GM19463 (cell line): ENCODE measurements around the gene DDX1.
"Not testable (repeated sequence)": the region's sequence is repeated elsewhere in the genome, so short reads cannot be mapped to it uniquely, and the experiment has no call there.

Source experiments
- ATAC-seq: cut with Tn5 transposase; IDR thresholded peaks from one replicate; pipeline ENCODE4 v1.9.1; 2021; ENCODE audit warnings: mild to moderate bottlenecking, moderate library complexity; ENCODE audit not compliant: unreplicated experiment

The DDX1 gene

DNA sequence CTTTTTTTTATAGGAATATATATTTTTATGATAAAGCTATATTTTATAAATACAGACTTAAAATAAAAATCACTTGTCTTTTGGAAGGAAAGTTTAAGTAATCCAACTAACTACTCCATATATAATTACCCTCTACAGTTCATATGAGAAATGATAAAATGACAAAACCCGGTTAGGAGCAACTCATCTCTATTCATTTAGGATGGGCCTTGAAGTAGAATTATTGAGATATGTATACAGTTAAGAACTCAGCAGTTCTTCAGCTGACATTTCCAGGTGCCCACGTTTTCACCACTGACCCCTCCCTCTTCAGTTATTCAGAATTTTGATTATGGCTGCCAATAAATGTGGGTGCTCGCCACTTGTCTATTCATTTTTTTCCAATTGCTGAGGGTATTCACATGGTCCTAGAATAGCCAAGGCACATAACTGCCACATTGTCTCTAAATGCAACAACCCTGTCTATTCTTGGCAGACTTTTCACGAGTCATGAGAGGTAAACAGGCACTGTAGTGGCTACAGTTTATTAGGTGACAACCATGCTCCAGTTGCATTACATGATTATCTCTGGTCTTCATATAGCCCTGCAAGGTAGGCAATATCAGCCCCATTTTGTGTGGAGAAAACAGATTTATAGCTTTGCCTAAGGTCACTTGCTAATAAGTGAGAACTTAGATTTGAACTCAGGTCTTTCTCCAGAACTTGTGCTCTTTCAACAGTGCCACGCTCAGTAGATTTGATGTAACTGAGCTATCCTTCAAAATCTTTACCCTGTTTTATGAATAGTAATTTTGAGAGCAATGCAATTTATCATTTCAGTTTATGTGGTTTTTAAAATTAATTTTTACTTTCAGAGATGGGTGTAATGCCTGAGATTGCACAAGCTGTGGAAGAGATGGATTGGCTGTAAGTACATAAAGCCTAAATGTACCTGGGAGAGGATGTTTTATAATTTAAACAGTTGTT is 2.9 kb downstream of the DDX1 start:
- ATAC-seq = no peak

DNA sequence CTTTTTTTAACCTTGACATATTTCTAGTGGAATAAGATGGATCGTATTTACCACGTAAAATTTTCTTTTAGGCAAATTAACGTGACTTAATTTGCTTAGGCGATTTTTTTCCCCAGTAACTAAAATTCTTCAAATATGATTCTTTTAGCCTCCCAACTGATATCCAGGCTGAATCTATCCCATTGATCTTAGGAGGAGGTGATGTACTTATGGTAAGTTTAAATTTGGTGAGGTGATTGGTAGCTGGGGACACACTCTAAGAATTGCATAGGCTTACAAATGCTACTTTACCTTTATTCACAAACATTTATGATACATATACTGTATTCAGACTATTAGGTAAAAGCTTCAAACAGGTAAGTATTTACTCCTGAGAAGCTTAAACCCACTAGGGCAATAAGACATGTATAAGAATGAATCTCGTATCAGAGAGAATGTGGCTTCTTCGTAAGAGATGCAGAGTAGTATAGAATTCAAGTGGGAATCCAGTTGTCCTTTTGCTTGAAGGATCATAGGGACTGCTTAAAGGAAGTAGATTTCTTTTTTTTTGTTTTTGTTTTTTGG is 3.8 kb downstream of the DDX1 start:
- no peak for ATAC-seq

DNA sequence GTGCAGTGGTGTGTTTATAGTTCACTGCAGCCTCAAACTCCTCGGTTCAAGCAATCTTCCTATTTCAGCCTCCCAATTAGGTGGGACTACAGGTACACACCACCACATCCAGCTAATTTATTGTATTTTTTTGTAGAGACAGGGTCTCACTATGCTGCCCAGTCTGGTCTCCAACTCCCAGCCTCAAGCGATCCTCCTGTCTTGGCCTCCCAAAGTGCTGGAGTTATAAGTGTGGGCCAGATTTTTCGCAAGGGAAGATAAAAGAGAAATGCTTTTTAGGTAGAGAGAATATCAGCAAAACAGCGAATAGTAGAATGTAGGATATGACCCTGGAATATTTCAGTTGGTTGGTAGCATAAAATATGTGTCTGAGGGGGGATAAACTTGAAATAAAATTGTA is 4.3 kb downstream of the DDX1 start:
- ATAC-seq = no peak

DNA sequence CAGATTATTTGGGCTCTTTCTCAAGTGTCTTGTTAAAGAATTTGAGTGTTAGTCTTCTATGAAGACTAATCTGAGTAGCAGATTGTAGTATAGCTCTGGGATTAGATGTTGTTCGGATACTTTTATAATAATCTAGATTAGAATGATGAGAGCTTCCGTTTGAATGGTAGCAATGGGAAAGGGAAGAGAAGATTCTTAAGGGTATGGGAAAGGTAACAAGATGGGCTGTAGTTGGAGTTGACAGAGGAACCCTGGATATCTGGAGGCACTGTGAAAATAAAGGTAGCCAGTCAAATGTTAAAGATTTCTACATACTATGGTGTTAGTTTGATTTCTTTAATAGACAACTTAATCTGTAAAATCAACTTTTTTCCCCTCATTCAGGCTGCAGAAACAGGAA is 4.7 kb downstream of the DDX1 start:
- no peak for ATAC-seq

DNA sequence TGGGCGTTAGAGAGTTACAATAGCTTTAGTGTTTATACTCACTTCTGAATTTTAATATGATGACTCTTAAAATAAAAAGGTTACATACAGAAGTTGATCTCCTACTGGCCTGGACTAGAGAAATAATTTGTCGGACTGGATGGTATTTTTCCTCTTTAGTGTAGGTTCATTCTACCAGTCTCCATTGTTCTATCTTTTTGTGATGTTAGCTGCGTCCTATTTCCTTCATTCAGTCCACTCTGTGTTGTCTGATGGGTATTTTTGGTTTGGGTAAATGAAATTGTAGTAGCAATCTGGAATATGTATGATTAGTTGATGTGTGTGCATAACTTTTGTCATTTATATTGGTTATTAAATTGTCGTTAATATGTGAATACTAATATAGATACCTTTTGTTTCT is 5.3 kb downstream of the DDX1 start:
- no peak for ATAC-seq

DNA sequence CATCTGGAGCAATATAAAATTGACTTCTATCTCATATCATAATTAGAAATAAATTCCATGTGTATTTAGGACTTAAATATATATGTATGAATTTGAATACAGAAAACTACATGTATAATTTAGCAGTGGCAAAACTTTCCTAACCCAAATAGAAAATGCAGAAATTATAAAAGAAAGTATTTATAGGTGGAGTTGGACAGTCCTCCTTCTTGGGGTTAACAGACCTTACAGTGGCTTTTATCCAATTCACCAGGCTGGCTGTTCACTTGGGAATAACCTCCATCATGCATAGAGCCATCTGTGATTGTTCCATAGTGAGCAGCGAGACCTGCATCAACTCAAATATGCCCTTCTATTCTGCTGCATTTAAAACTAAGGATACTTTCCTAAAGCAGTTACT is 8.3 kb downstream of the DDX1 start:
- no peak for ATAC-seq

DNA sequence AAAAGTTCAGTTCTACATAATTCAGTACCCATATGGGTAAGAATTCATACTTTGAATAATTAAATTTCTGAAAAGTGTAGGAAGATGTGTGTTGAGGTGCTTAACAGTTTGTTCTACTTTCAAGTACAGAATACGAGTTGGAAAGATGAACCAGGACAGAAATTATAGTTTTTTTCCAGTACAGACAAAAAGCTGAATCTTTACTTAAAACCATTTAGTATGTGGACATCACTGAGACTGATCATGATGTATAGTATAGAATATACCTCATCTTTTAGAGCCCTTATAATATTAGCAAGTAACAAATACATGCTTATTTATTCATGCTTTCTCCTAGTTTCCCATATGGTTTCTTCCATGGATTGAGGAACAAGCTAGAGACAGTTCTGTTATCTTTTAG is 10.0 kb downstream of the DDX1 start:
- ATAC-seq = no peak

DNA sequence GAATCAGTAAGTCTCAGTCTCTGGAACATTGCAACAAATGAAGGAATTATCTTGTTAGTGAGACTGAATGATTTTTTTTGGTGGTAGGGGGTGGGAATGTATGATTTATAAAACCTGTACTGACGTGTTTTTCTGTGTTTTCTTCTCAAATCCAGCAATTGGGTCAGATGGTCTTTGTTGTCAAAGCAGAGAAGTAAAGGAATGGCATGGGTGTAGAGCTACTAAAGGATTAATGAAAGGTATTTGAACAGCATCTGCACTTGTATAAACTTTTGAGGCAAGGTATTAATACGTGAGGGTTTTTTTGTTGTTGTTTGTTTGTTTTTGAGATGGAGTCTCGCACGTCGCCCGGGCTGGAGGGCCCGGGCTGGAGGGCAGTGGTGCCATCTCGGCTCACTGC is 10.7 kb downstream of the DDX1 start:
- ATAC-seq = no peak

DNA sequence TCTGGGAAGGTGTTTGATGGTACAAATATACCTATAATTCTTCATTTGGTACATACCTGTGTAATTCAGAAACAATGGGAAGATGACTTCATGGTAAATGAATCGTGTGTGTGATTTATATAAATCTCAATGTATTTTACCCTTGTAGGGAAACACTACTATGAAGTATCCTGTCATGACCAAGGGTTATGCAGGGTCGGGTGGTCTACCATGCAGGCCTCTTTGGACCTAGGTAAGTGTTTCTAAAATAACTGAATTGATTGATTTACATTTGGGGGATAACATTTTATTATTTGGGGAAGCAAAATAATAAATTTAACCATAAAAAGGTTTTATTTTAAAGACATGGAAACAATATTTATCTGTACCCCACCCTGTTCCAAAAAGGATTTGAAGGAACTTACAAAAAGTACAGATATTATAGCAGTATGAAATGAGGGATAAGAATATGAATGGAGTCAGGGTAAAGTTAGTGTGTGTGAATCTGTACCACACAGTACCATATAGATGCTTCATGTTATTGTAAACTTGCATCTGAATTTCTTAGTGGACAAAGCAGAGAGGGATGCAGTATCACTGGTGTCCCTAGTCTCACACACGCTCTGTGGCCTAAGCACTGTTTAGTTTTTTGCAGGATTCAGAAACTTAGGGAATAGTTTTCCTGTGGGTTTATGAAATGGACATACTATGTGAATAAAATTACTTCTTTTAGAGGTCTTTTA is 11.5 kb downstream of the DDX1 start:
- no peak for ATAC-seq

DNA sequence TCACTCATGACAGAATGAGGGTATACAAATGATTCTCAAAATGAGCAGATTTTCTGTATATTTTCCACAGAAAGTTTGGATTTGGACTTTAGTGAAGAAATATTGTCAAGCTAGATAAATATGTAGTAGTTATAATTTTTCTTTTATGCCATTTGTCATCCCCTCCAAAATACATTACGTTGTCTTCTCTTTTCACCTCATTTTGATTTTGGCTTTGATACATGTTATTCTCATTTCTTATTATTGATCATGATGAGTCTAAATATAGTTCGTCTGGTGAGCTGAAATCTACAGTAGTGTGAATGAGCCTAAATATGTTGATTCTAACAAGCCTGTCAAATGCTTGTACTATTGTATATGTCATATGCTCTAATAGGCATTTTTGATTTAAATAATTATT is 12.3 kb downstream of the DDX1 start:
- ATAC-seq = no peak

DNA sequence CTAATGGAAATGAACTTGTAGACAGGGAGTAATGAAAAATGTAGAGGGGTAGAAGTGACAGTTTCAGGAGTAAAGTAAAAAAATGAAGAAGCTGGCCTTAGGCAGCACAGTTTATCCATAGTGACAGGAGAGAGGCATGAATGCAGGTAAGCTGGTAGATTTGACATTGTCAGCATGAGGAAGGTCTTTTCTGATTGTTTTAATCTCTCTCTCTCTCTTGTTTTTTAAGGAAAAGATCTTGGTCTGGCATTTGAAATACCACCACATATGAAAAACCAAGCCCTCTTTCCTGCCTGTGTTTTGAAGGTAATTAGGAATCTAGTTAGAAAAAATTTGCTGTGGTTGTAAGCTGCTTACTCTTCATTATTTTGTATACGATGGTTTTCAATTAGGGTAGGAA is 14.1 kb downstream of the DDX1 start:
- no peak for ATAC-seq

DNA sequence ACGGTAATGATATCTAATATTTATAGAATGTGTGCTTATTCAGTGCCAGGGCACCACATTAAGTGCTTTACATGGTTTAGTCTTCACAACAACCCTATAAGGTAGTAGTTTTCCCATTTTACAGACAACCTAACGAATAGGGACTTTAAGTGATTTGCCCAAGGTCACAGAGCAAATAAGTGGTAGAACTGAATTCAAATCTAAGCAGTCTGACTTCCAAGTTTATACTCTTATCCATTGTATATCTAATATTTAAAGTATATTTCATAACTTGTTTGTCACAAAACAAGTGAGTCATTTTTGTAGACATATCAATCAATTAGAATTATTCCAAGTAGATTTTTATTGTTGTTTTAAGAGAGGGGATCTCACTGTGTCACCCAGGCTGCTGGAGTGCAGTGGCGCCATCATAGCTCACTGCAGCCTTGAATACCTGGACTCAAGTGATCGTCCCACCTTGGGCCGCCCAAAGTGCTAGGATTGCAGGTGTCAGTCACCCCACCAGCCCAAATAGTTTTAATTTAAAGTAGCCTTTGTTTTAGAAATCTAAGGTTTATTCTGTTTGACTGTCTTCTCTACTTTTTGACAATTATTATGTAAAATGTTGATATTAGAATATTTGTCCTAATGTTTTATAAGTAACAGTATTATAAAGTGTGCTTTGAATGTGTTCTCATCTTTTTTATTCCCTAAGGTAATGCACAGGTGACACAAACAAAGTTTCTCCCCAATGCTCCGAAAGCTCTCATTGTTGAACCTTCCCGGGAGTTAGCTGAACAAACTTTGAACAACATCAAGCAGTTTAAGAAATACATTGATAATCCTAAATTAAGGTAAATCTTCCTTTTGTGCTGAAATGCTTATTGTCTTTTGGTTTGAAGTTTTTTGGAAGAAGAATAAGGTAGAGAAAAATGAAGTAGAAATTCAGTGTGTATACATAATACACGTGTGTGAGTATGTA is 15.1 kb downstream of the DDX1 start:
- no peak for ATAC-seq

DNA sequence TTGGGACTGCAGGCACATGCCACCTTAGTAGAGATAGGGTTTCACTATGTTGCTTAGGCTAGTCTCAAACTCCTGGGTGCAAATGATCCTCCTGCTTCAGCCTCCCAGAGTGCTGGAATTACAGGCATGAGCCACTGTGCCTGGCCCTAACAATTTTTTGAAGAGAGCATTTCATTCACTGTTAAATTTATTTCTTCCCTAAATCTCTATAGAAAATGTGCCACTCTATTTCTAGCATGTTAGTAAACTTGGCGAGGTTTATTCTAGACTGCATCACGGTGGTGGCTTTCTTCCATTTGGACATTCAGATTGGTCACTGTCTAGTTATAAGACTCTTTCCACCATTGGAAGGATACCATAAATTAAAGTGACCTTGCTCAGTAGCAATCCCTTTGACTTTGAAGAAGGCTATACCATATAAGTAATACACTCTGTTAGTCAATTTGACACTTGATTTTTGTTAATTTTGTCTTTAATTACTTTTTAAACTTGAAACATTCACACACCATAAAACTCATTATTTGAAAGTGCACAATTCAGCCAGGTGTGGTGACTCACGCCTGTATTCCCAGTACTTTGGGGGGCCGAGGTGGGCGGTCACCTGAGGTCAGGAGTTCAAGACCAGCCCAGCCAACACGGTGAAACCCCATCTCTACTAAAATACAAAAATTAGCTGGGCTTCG is 16.2 kb downstream of the DDX1 start:
- no peak for ATAC-seq

DNA sequence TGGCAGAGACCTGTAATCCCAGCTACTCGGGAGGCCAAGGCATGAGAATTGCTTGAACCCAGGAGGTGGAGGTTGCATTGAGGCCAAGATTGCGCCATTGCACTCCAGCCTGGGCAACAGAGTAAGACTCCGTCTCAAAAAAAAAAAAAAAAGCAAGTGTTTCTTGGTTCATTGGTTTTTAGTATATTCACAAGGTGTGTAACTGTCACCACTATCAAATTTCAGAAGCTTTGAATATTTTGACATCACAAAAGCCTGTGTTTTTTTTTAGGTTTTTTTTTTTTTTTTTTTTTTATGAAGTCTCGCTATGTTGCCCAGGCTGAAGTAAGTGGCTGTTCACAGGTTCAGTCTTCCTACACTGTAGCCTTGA is 16.7 kb downstream of the DDX1 start:
- ATAC-seq = no peak

DNA sequence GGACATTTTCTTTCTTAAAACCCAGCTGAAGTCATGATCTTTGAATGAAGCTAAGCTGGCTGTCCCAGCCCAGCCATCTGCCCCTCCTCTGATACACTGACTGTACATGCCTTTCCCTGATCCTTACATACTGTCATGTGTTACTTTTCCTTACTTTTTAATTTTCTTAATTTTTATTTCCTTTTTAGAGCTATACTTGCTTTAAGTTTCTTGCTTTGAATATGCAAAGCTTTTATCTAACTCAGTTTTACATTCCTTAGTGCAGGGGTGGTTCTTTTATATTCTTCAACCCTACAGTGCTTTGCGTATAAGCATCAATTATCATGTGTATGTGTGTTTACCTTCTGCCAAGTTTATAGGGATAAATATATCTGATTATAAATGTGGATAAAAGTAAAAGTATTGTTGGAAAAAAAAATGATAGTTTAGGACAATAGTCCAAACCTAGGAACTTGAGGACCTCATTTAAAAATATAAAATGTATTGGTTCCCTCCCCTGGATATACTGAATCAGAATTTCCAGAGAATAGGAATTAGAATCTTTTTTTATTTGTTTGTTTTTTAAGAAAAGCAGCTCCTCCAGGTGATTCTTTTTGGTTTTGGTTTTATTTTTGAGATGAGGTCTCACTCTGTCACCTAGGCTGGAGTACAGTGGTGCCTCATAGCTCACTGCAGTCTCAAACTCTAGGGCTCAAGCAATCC is 17.8 kb downstream of the DDX1 start:
- no peak for ATAC-seq

DNA sequence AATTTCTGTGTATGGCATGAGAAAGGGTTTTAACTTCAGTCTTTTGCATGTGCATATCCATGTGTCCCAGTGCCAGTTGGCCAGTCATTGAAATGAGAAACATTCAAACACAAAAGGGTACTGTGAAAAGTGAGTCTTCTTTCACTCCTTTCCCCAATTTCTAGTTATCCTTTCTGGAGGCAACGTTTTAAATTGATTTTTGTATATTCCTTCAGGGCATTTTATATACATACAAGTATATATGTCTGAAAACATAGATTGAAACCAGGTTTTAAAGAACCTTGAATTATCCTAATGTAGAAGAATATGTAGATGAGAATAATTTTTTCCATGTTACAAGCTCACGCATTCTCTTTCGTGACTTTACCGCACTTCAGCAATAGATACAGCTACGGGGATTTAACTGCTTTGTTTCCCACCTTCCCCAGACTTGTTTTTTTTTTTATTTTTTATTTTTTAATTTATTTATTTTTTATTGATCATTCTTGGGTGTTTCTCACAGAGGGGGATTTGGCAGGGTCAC is 18.8 kb downstream of the DDX1 start:
- ATAC-seq = no peak

DNA sequence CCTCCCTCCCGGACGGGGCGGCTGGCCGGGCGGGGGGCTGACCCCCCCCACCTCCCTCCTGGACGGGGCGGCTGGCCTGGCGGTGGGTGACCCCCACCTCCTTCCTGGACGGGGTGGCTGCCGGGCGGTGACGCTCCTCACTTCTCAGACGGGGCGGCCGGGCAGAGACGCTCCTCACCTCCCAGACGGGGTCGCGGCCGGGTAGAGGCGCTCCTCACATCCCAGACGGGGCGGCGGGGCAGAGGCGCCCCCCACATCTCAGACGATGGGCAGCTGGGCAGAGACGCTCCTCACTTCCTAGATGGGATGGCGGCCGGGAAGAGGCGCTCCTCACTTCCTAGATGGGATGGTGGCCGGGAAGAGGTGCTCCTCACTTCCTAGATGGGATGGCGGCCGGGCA is 20.4 kb downstream of the DDX1 start:
- ATAC-seq = not testable (repeated sequence)

DNA sequence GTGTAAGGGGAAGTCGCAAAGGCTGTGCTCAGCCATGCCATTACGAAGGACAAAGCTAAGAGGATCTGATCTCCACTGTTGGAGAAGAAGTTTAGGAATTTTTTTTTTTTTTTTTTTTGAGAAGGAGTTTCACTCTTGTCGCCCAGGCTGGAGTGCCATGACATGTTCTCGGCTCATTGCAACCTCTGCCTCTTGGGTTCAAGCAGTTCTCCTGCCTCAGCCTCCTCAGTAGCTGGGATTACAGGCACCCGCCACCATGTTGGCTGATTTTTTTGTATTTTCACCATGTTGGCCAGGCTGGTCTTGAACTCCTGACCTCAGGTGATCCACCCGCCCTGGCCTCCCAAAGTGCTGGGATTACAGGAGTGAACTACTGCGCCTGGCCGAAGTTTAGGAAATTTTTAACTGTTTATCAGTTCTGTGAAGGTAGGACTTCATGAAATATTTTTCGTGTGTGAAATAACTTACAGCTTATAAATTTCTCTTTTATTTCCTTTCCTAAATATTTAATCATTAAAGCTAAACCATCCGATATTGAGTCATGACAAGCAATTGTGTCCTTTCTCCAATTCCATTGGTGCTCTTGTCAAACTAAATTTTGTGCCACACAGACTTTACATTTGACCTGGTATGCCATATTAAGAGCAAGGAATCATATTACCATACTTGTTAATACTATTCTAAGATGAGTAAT is 22.2 kb downstream of the DDX1 start:
- no peak for ATAC-seq
